Gastroesophageal sphincter (tissue), 4 donors: Measurements from ENCODE around the gene CCDC91. TPM values are rescaled to one million over a fixed set of nuclear protein-coding genes. Genes with fewer than 3 reads are reported as not detected.

ENCODE experiments used
- ATAC-seq: fragments of 150-250 bp; one replicate; pipeline ENCODE4 v1.9.1; 2016; ENCODE audit warnings: mild to moderate bottlenecking, moderate library complexity
- H3K27ac ChIP-seq, 4 donors: fragments of 200-600 bp; sonication (generic) in 3 of 4; 1 replicate in 3 of 4; 2 replicates in 1 of 4; pipeline ENCODE4 v1.5.1; 2016 to 2019
- H3K27me3 ChIP-seq: fragments of 200-600 bp; sonication (generic); one replicate; pipeline ENCODE4 v1.5.1; 2019
- H3K36me3 ChIP-seq, 2 donors: fragments of 200-600 bp; sonication (generic); one replicate each; pipeline ENCODE4 v1.5.1; 2019; ENCODE audit warnings: control low read depth in 1 of 2
- H3K4me1 ChIP-seq, 3 donors: fragments of 200-600 bp; sonication (generic); 1 replicate in 2 of 3; 2 replicates in 1 of 3; pipeline ENCODE4 v1.5.1; 2016 to 2019; ENCODE audit warnings: control low read depth in 2 of 3
- H3K4me3 ChIP-seq, 2 donors: fragments of 200-600 bp; sonication (generic); one replicate each; pipeline ENCODE4 v1.5.1; 2019; ENCODE audit warnings: mild to moderate bottlenecking in 1 of 2, moderate library complexity in 1 of 2
- H3K9me3 ChIP-seq, 3 donors: fragments of 200-600 bp; sonication (generic); one replicate each; pipeline ENCODE4 v1.5.1; 2017 to 2019; ENCODE audit warnings: control low read depth in 2 of 3
- CTCF ChIP-seq, 4 experiments: fragments of 200-600 bp in 2 of 4; fragments of 450-650 bp in 2 of 4; sonication (generic) in 1 of 4; IDR thresholded peaks; one replicate each; pipeline ENCODE4 v1.5.1; 2017 to 2019; ENCODE audit warnings: antibody characterized with exemption in 4 of 4, mild to moderate bottlenecking in 2 of 4, moderate library complexity in 2 of 4
- EP300 ChIP-seq: sonication (generic); formaldehyde crosslinking; IDR thresholded peaks from one replicate; pipeline ENCODE4 v1.6.1; 2017; ENCODE audit warnings: antibody characterized with exemption, mild to moderate bottlenecking
- POLR2A ChIP-seq, 2 donors: fragments of 450-650 bp; IDR thresholded peaks; one replicate each; pipeline ENCODE4 v1.6.1; 2017; ENCODE audit warnings: antibody characterized with exemption in 2 of 2, mild to moderate bottlenecking in 2 of 2, moderate library complexity in 1 of 2
- POLR2AphosphoS5 ChIP-seq: sonication (generic); formaldehyde crosslinking; IDR thresholded peaks from one replicate; pipeline ENCODE4 v1.6.1; 2017; ENCODE audit warnings: antibody characterized with exemption
- WGBS, 2 donors: methylation state at CpG; one replicate each; pipeline ENCODE4 v1.1.5; 2018; ENCODE audit warnings: low coverage in 1 of 2; 5-methylcytosine and 5-hydroxymethylcytosine counted together
- total RNA-seq, 4 donors: library from RNA; depleted of rRNA; stranded (reverse); fragments of >200 nt; gene quantifications; one replicate each; pipeline ENCODE4 v1.1.0, GENCODE V29; 2016

Gene CCDC91
- total RNA-seq, 4 donors from 2014 or later, result 53.1 to 93.4 (median 64.0) TPM

GRCh38 chr12:28202374-28203130, 12.3 kb downstream of the CCDC91 start:
- Histone ChIP-seq H3K4me3 (no peak overlapping the region), H3K4me1 (peaks cover 0 to 6% (median 0%) of the 10 kb centered on the region in 3 donors), H3K27me3 (no peaks in the 10 kb centered on the region), H3K9me3 (peaks cover 0 to 6% (median 0%) of the 10 kb centered on the region in 3 donors), H3K27ac (no peak overlapping the region), H3K36me3 (no peaks in the 10 kb centered on the region)
- TF ChIP-seq POLR2A (IDR thresholded peaks at IDR 0.05) (no peak), EP300 (no peak), CTCF (IDR thresholded peaks at IDR 0.05) (no peak), POLR2AphosphoS5 (no peak)
- no peak for ATAC-seq
- WGBS, 2 donors, result 83 to 100% methylated on average over 1 of the region's 1 CpG

- no peak for ATAC-seq
- Histone ChIP-seq H3K27ac (no peak overlapping the region), H3K9me3 (no peaks in the 10 kb centered on the region), H3K27me3 (no peaks in the 10 kb centered on the region), H3K4me1 (peaks cover 0 to 10% (median 0%) of the 10 kb centered on the region in 3 donors), H3K36me3 (no peaks in the 10 kb centered on the region), H3K4me3 (no peak overlapping the region)
- no peak for TF ChIP-seq EP300
- no peak for TF ChIP-seq POLR2AphosphoS5
- no peak for TF ChIP-seq POLR2A (IDR thresholded peaks at IDR 0.05)
- TF ChIP-seq CTCF (IDR thresholded peaks at IDR 0.05), result no peak
- 95 to 100% methylated on average over 1 of the region's 1 CpG for WGBS, 2 donors
Measured at GRCh38 chr12:28209782-28210181, 19.5 kb downstream of the CCDC91 start.

- TF ChIP-seq EP300, result no peak
- no peak for TF ChIP-seq CTCF (IDR thresholded peaks at IDR 0.05)
- no peak for TF ChIP-seq POLR2AphosphoS5
- TF ChIP-seq POLR2A (IDR thresholded peaks at IDR 0.05), result no peak
- no peak overlapping the region for H3K27ac ChIP-seq
- ATAC-seq, result no peak
Measured at GRCh38 chr12:28212182-28212581, 21.9 kb downstream of the CCDC91 start.

GRCh38 chr12:28215021-28215420, 24.8 kb downstream of the CCDC91 start:
- H3K4me1 ChIP-seq, result peaks cover 0 to 10% (median 0%) of the 10 kb centered on the region in 3 donors
- H3K36me3 ChIP-seq, result no peaks in the 10 kb centered on the region
- ATAC-seq, result no peak
- TF ChIP-seq EP300 (no peak), CTCF (IDR thresholded peaks at IDR 0.05) (no peak), POLR2AphosphoS5 (no peak), POLR2A (IDR thresholded peaks at IDR 0.05) (no peak)
- no peak overlapping the region for H3K4me3 ChIP-seq
- H3K27ac ChIP-seq, result no peak overlapping the region
- no peaks in the 10 kb centered on the region for H3K27me3 ChIP-seq
- no peaks in the 10 kb centered on the region for H3K9me3 ChIP-seq

More at GRCh38 chr12:28212182-28212581, 21.9 kb downstream of the CCDC91 start:
- WGBS, 2 donors, result 94 to 100% methylated on average over 1 to 3 of the region's 3 CpGs
- peaks cover 0 to 10% (median 0%) of the 10 kb centered on the region in 3 donors for H3K4me1 ChIP-seq
- no peak overlapping the region for H3K4me3 ChIP-seq
- H3K27me3 ChIP-seq, result no peaks in the 10 kb centered on the region
- no peaks in the 10 kb centered on the region for H3K9me3 ChIP-seq
- H3K36me3 ChIP-seq, result no peaks in the 10 kb centered on the region

GRCh38 chr12:28216016-28216415, 25.8 kb downstream of the CCDC91 start:
- H3K27ac ChIP-seq, result no peak overlapping the region
- TF ChIP-seq POLR2AphosphoS5 (no peak), POLR2A (IDR thresholded peaks at IDR 0.05) (no peak), EP300 (no peak), CTCF (IDR thresholded peaks at IDR 0.05) (no peak)
- 76 to 89% methylated on average over 2 of the region's 2 CpGs for WGBS, 2 donors
- no peak for ATAC-seq
- H3K9me3 ChIP-seq, result no peaks in the 10 kb centered on the region
- H3K4me3 ChIP-seq, result no peak overlapping the region
- H3K36me3 ChIP-seq, result no peaks in the 10 kb centered on the region
- H3K27me3 ChIP-seq, result no peaks in the 10 kb centered on the region
- peaks cover 0 to 10% (median 0%) of the 10 kb centered on the region in 3 donors for H3K4me1 ChIP-seq
